BJ (cell line): ENCODE results near the gene SHANK3. TPM values are rescaled to one million over a fixed set of nuclear protein-coding genes. Genes with fewer than 3 reads are reported as not detected.
"Not testable (repeated sequence)": the region's sequence is repeated elsewhere in the genome, so short reads cannot be mapped to it uniquely, and the experiment has no call there.

Experiments
- CTCF ChIA-PET: fragments of 350-600 bp; formaldehyde crosslinking; extraction: SDS; loops from one replicate; lab custom pipeline; 2021; ENCODE audit warnings: antibody characterized with exemption, inconsistent platforms; lab: Yijun Ruan, JAX
- POLR2A ChIA-PET: fragments of 300-600 bp; sonication (Branson Sonifier 250); formaldehyde crosslinking; extraction: SDS; loops from one replicate; lab custom pipeline; 2021; ENCODE audit warnings: antibody characterized with exemption; lab: Charles Lee
- DNase-seq: peaks from one replicate; pipeline ENCODE4 v3.0.0-alpha.2; 2011; ENCODE audit warnings: low read depth
- H3K27me3 ChIP-seq: 2 replicates; pipeline ENCODE4 v1.6.0; 2011; ENCODE audit warnings: low read length; ENCODE audit not compliant: control insufficient read depth, insufficient read depth
- H3K36me3 ChIP-seq: 2 replicates; pipeline ENCODE4 v1.5.1; 2011; ENCODE audit warnings: low read length; ENCODE audit not compliant: control insufficient read depth, insufficient read depth
- H3K4me3 ChIP-seq: 2 replicates; pipeline ENCODE4 v1.5.1; 2011; ENCODE audit warnings: low read depth, mild to moderate bottlenecking, control low read depth, low read length
- polyA plus RNA-seq: library from polyadenylated mRNA; depleted of rRNA; stranded (reverse); fragments of >200 nt; gene quantifications from 2 replicates; pipeline ENCODE4 v1.2.3, GENCODE V29; 2011
- TF ChIP-seq, protein P1 (sequence below): IDR thresholded peaks from 2 replicates; pipeline ENCODE4 v1.5.1; 2011; ENCODE audit warnings: low read depth, mild to moderate bottlenecking, control low read depth, inconsistent platforms, low read length, moderate library complexity; ENCODE audit not compliant: insufficient read depth

The SHANK3 gene
- polyA plus RNA-seq, 1 experiment = 0.25 TPM

DNA sequence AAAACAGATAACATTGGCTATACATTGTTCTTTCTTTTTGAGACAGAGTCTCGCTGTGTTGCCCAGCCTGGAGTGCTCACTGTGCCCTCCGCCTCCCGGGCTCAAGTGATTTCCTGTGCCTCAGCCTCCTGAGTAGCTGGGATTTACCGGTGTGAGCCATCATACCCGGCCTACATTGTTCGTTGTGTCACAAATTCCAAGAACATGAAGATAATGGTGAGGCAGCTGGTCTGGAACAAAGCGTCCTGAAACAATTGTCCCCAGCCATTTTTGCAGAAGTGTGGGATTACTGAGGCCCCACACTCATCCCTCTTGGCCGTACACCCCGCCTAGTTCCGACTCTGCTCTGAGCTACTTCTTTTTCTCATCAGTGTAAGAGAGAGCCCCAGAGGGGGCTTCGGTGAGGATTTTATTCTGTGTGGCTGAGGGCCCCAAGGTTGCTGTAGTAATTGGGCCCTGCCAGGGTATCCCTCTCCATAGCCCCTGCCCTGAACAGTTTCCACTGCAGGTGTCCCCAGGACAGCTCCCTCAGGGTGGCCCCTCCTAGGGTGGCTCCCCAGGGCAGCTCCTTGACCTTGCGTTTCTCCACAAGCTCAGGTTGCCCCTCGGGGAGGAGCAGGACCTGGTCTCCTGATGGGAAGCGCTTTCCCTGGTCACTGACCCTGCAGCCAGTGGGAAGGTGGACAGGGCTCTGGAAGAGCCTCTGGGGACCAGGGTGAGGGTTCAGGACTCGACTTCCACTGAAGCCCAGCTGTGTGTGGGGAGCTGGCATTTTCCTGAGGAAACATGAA is 31.6 kb upstream of the SHANK3 start:
- Histone ChIP-seq H3K36me3 (no peaks in the 10 kb centered on the region), H3K4me3 (no peak overlapping the region), H3K27me3 (peaks cover 29% of the 10 kb centered on the region)
- TF ChIP-seq, protein P1, sequence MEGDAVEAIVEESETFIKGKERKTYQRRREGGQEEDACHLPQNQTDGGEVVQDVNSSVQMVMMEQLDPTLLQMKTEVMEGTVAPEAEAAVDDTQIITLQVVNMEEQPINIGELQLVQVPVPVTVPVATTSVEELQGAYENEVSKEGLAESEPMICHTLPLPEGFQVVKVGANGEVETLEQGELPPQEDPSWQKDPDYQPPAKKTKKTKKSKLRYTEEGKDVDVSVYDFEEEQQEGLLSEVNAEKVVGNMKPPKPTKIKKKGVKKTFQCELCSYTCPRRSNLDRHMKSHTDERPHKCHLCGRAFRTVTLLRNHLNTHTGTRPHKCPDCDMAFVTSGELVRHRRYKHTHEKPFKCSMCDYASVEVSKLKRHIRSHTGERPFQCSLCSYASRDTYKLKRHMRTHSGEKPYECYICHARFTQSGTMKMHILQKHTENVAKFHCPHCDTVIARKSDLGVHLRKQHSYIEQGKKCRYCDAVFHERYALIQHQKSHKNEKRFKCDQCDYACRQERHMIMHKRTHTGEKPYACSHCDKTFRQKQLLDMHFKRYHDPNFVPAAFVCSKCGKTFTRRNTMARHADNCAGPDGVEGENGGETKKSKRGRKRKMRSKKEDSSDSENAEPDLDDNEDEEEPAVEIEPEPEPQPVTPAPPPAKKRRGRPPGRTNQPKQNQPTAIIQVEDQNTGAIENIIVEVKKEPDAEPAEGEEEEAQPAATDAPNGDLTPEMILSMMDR = no peak
- ChIA-PET CTCF (interaction anchor here (1.1 to 1.3 kb wide), 2 partner anchors 8 to 15 kb away, joined by 3 to 4 read pairs; no protein-coding TSS in a partner anchor), POLR2A (no interaction called here)
- DNase-seq = no peak

DNA sequence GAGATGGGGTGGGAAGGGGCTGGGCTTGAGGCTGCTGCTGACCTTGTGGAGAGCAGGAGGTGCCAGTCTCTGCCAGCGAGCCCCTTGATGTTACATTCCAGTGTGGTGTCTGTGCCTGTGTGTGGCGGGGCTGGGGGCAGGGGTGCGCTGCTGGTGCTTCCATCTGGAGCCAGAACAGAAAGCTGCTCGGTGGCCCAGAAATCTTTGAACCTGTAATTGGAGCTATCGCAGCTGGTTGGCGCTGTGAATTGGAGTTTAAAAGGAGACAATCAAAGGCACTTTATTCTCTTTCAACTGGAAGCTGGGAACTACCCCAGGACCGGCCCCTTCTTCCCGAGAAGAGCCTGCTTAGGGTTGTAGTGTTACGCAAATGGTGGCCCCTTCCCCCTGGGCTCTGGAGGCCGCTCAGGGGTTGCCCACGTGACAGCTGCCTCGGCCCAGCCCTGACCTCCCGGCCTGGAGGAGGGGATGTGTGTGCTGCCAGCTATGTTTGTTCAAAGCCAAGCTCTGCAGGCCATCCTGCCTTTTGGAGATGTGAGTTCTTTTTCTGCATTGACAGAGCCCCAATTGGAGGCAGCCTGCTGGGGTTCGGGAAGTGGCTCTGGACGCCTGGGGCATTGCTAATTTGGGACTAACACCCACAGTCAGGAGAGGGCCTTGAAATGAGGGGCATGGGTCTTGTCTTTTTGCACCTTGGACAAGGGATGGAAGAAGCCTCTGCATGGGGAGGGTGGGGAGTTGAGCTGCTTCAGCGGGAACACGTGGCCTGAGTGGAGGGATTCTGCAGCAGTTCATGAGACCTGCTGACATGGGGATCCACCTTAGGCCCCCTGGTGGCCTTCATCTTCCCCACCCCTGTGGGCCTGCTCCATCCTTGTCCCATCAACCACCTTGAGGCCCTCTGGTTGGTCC is 30.7 kb upstream of the SHANK3 start:
- TF ChIP-seq, protein P1 = peak; percentile 43
- DNase-seq = no peak
- POLR2A ChIA-PET = no interaction called here
- CTCF ChIA-PET = interaction anchor here (1.3 kb wide), 1 partner anchor 9 kb away, joined by 4 read pairs; no protein-coding TSS in a partner anchor
- H3K4me3 ChIP-seq = no peak overlapping the region
- H3K27me3 ChIP-seq = peaks cover 28% of the 10 kb centered on the region
- H3K36me3 ChIP-seq = no peaks in the 10 kb centered on the region

GRCh38 chr22:50643021-50643820 is 29.4 kb upstream of the SHANK3 start:
- CTCF ChIA-PET, H3K4me3 ChIP-seq, DNase-seq, H3K36me3 ChIP-seq, POLR2A ChIA-PET: not testable (repeated sequence)
- peaks cover 28% of the 10 kb centered on the region for H3K27me3 ChIP-seq

- POLR2A ChIA-PET, H3K36me3 ChIP-seq, H3K4me3 ChIP-seq, CTCF ChIA-PET, DNase-seq: not testable (repeated sequence)
- H3K27me3 ChIP-seq = peaks cover 28% of the 10 kb centered on the region
Observed at GRCh38 chr22:50643821-50644101, 28.9 kb upstream of the SHANK3 start.

DNA sequence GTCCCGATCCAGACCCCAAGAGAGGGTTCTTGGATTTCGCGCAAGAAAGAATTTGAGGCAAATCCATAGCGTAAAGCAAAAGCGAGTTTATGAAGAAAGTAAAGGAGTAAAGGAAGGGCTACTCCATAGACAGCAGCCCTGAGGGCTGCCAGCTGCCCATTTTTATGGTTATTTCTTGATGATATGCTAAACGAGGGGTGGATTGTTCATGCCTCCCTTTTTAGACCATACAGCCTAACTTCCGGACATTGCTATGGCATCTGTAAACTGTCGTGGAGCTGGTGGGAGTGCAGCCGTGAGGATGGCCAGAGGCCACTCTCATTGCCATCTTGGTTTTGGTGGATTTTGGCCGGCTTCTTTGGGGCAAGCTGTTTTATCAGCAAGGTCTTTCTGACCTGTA is 19.4 kb upstream of the SHANK3 start:
- ChIA-PET CTCF (no interaction called here), POLR2A (no interaction called here)
- DNase-seq = no peak
- Histone ChIP-seq H3K27me3 (no peaks in the 10 kb centered on the region), H3K36me3 (no peaks in the 10 kb centered on the region), H3K4me3 (no peak overlapping the region)
- TF ChIP-seq, protein P1 = no peak

GRCh38 chr22:50654664-50655063 is 18.0 kb upstream of the SHANK3 start:
- POLR2A ChIA-PET, H3K27me3 ChIP-seq, H3K4me3 ChIP-seq, CTCF ChIA-PET, H3K36me3 ChIP-seq, DNase-seq: not testable (repeated sequence)
